GM21717 (cell line): ENCODE measurements around the gene CRISPLD2.
"Not testable (repeated sequence)": the region's sequence is repeated elsewhere in the genome, so short reads cannot be mapped to it uniquely, and the experiment has no call there.

Source experiments
- ATAC-seq: cut with Tn5 transposase; IDR thresholded peaks from one replicate; pipeline ENCODE4 v1.9.1; 2021; ENCODE audit warnings: mild to moderate bottlenecking, moderate library complexity; ENCODE audit not compliant: unreplicated experiment

CRISPLD2 gene

GRCh38 chr16:84926462-84926861 lies 106.7 kb downstream of the CRISPLD2 start:
- ATAC-seq, result no peak

GRCh38 chr16:84927621-84928591 lies 108.1 kb downstream of the CRISPLD2 start:
- ATAC-seq, result no peak

GRCh38 chr16:84928679-84929420 lies 109.1 kb downstream of the CRISPLD2 start:
- ATAC-seq, result no peak

DNA sequence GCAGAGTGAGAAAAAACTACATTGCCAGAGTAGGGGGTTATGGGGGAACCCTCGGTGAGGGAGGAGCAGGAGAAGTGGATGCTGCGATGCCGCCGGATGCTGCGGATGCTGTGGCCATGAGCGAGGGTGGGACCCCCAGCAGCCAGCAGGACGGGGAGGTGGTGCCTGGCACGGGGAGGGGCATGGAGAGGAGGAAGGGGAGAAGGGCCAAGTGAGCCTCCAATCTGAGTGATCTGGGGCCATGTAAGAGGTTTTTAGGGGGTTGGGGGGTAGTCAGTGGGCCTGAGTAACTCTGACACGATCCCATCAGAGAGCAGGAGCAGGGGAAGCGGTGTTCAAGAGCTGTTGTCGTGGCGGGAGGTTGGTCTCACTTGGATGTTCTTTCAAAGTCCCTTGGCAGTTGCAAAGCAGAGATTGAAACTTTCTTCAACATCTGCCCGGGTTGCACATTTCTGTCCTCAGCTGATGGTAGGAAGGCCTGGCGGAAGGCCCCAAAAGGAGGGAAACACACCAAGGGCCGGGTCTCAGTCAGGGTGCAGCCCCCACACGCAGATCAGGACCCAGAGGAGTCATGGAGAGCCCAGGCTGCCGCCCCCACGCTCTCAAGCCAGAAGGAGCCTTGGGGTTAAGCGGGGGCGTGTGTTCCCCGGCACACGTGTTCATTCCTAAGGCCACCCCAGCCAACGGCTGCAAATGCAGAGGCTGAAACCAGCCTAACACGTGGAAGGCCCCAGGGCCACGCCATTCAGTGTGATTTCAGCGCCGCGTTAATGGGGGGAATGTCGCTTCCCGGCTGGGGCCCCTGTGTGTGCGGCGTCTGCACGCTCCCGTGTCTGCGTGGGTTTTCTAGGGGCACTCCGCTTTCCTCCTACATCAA lies 109.9 kb downstream of the CRISPLD2 start:
- no peak for ATAC-seq

DNA sequence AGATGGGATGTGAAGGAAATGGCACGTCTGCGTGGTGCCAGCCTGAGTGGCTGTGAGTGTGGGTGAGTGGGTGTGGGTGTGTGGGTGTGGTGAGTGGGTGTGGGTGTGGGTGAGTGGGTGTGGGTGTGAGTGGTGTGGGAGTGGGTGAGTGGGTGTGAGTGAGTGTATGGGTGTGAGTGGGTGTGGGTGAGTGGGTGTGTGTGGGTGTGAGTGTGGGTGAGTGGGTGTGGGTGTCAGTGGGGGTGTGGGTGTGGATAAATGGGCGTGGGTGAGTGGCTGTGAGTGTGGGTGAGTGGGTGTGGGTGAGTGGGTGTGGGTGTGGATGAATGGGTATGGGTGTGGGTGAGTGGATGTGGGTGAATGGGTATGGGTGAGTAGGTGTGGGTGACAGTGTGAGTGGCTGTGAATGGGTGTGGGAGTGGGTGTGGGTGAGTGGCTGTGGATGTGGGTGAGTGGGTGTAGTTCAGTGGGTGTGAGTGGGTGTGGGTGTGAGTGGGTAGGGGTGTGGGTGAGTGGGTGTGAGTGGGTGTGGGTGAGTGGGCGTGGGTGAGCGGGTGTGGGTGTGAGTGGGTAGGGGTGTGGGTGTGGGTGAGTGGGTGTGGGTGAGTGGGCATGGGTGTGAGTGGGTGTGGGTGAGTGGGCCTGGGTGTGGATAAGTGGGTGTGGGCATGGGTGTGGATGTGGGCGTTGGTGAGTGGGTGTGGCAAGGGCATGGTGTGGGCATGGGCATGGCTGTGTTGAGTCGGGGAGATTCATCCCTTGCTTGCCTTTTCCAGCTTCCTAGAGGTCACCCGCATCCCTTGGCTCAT lies 110.7 kb downstream of the CRISPLD2 start:
- ATAC-seq, result no peak

- ATAC-seq, result no peak
Observed at GRCh38 chr16:84931107-84931494, 111.3 kb downstream of the CRISPLD2 start.

DNA sequence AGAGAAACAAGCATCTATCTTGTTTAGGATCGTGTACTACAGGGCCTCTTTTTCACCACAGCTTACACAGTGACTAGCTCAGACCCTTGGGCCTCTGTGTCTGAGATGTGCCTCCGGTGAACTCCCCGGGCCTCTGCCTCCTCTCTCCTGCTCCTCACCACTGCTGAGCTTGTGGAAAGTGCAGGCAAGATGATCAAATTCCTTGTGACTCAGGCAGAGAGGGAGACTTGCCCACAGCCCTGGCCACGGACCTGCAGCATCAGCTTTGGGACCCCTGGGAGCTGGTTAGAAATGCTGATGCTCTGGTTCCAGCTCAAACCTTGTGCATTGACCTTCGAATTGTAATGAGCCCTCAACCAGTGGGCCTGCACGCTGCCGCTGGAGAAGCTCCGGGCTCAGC lies 111.7 kb downstream of the CRISPLD2 start:
- ATAC-seq, result no peak

DNA sequence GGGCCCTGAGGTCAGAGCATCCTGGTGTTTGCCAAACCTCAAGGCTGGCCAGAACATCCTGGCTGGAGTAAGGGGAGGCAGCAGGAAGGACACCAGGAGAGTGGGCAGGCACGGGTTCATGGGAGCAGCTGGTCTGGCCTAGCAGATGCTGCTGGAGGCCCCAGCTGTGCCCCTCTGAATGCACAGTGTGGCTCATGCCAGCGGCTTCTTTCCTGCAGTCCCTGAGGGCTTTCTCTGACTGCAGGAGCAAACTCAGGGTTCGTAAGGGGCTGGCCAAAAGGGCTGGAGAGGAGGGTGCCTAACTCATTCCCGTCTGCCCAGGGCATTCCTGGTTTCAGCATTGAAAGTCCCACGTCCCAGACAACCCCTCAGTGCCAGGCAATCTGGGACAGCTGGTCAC lies 112.9 kb downstream of the CRISPLD2 start:
- ATAC-seq, result no peak

- ATAC-seq, result no peak
Observed at GRCh38 chr16:84933774-84934631, 114.2 kb downstream of the CRISPLD2 start.

DNA sequence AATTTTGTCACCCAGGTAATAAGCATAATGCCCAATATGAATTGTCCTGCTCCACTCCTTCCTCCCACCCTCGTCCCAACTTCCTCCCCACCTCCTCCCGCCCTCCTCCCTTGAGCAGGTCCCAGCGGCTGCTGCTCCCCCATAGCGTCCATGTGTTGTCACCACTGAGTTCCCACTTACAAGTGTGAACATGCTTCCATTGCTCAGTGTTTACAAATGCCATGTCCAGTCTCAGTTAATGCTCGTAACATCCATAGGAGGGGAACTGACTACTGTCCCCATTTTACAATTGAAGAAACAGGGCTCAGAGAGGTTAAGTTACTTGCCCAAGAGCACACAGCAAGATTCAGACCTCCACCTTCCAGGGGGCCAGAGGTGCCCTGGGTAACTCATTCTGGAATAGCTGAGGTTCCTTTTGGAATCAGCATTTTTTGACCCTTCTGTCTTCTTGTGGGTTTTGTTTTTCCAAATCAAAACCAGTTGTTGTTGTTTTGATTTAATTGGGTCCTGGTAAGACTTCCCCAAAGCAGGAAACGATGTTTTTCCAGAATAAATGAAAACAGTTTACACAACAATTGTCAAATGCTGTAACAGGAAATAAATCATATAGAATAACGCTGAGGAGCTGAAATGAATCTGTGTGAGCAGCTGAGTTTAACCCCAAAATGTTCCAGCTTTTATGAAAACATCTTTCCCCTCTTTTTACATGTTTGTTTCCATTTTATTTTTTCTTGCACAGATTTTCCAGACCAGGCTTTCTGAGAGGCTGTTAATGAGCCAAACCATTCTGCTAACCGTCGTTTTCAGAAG lies 117.6 kb downstream of the CRISPLD2 start:
- no peak for ATAC-seq

GRCh38 chr16:84938616-84939015 lies 118.8 kb downstream of the CRISPLD2 start:
- not testable (repeated sequence) for ATAC-seq

DNA sequence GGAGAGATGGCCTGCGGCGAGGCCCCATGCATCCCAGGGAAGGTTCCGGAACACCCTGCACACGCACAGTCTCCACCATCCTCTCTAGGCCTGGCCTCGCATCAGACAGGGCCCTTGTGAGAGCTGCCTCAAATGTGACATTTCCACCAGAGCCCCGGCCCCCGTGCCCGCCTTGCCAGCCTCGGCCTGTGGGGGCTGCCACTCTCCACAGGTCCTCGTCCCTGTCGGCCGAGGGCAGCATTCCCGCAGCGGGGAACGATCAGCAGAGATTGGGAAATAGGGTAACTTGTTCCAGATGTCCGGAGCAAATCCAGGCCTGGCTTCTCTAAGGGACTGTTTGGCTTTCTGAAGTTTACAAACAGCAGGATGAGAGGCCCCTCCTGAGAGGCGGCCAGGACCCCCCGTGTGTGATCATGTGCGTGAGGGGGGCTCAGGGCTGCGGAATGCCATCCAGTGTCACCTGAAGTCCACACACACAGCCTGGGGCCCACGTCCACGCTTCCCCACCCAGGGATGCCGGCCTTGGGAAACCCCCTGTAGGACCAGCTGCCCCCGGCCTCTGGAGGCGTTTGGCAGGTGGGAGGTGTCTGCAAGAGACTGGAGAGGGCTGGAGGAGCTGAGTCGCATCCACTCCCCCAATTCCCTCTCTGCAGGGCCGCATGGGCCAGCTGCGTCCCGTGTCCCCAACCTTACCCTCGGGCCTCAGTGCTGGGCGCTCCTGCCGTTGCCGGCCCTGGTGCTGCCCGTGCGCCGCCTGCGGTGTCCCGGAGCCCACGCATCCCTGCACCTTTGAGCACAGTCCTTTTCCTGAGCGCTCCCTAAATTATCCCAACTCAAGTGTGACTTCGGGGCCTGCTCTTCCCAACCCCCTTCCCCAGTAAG lies 121.1 kb downstream of the CRISPLD2 start:
- no peak for ATAC-seq

- ATAC-seq, result no peak
Observed at GRCh38 chr16:84941921-84942320, 122.1 kb downstream of the CRISPLD2 start.

DNA sequence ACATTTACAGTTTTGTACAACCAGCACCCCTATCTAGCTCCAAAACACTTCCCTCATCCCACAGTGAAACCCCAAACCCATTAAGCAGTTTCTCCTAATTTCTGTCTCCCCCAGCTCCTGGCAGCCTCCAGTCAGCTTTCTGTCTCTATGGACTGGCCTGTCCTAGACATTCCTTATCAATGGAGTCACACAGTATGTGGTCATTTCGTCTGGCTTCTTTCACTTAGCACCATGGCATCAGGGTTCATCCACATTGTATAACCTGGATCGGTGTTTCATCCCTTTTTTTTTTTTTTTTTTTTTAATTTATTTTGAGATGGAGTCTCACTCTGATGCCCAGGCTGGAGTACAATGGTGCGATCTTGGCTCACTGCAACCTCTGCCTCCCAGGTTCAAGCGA lies 123.0 kb downstream of the CRISPLD2 start:
- no peak for ATAC-seq

DNA sequence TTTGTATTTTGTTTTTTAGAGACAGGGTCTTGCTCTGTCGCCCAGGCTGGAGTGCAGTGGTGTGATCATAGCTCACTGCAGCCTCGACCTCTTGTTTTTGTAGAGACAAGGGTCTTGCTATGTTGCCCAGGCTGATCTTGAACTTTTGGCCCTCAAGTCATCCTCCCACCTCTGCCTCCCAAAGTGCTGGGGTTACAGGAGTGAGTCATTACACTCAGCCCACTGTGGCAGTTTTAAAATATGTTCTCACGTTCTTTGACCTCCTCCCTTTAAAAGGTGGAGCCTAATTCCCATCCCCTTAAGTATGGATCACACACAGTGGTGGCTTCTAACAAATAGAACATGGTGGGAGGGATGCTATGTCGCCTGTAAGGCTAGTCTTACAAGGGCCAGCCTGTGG lies 123.8 kb downstream of the CRISPLD2 start:
- no peak for ATAC-seq

- no peak for ATAC-seq
Observed at GRCh38 chr16:84947022-84947421, 127.2 kb downstream of the CRISPLD2 start.
